NCI-H146 treated with DMSO at 0.1 percent for 48 hours (cell line): ENCODE measurements around the gene FAM110D.

Experiments used
- DNase-seq: peaks from one replicate; lab custom pipeline; 2025; ENCODE audit not compliant: unreplicated experiment; lab: John Stamatoyannopoulos, UW

Gene FAM110D

DNA sequence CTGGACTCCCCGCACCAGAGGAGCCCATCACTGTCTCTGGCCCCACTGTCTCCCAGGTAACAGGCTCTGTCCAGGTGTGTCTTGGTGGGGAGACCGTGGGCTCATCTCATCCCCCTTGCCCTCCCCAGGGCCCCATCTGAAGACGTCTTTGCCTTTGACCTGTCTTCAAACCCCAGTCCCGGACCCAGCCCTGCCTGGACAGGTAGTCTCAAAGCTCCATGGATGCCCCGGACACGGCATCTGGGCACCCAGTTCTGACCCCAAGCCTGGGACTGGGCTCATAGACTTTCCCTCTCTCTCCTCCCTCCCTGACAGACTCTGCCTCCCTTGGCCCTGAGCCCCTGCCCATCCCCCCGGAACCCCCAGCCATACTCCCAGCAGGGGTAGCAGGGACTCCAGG, 25.2 kb downstream of the FAM110D start:
- DNase-seq = no peak

DNA sequence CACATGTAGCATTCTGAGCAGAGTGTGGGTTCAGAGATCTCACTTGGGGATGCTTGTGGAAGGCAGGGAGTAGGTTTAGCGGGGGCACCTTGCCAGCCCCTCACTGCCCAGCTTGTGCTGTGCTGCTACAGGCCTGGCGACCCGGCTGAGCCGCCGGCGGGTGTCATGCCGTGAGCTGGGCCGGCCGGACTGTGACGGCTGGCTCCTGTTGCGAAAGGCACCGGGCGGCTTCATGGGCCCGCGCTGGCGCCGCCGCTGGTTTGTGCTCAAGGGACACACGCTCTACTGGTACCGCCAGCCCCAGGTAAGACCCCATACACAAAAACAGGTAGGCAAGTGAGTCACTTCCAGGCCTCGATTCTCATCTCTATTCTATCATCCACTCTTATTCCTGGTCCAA, 26.0 kb downstream of the FAM110D start:
- no peak for DNase-seq

- no peak for DNase-seq
These were observed 29.0 kb downstream of the FAM110D start for GRCh38 chr1:26187882-26188281.

DNA sequence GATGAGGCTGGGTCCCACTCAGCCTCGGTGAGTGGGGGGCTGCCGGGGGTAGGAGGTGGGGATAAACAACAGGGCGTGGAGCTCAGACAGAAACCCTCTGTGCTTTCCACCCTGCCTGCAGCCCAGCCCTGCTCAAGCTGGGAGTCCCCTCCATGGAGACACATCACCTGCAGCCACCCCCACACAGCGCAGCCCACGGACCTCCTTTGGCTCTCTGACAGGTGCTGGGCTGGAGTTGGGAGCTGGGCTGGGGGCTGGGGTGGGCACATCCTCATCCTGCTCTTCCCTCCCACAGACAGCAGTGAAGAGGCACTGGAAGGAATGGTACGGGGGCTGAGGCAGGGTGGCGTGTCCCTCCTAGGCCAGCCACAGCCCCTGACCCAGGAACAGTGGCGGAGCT, 29.6 kb downstream of the FAM110D start:
- no peak for DNase-seq

GRCh38 chr1:26189331-26189730, 30.5 kb downstream of the FAM110D start:
- no peak for DNase-seq

DNA sequence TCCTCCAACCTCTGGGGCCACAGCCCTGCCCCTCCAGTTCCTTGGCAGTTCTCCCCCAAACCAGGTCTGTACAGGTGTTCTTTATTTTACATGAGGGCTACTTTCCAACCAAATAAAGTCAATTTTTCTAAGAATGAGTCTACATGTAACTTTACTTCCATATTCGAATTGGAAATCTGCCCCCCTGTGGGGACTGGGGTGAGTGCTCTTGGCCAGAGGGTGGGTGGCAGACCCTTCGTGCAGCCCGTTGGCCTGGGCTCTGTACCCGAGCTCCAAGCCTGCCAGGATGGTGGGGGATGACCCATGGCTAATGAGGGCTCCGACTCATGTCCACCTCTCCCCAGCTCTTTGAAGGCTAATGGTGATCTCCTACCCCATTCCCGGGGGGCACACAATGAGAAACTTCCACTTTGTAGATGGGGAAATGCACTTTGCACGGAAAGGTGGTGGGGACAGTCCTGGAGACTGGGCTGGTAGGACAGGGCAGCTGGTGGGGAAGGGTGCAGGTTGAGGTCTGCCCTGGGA, 30.9 kb downstream of the FAM110D start:
- DNase-seq = no peak

GRCh38 chr1:26190373-26190987, 31.6 kb downstream of the FAM110D start, which contains the start of gene CATSPER4:
Gene CATSPER4 (plus strand): TSS chr1:26190602. CDS start chr1:26190628, 26 bp downstream.
- DNase-seq = no peak

- DNase-seq = no peak
These were observed 32.9 kb downstream of the FAM110D start for GRCh38 chr1:26191739-26192138.

- DNase-seq = no peak
These were observed 36.9 kb downstream of the FAM110D start for GRCh38 chr1:26195805-26196204.

GRCh38 chr1:26197301-26197700, 38.4 kb downstream of the FAM110D start:
- DNase-seq = no peak

- DNase-seq = no peak
These were observed 38.9 kb downstream of the FAM110D start for GRCh38 chr1:26197813-26198212.

DNA sequence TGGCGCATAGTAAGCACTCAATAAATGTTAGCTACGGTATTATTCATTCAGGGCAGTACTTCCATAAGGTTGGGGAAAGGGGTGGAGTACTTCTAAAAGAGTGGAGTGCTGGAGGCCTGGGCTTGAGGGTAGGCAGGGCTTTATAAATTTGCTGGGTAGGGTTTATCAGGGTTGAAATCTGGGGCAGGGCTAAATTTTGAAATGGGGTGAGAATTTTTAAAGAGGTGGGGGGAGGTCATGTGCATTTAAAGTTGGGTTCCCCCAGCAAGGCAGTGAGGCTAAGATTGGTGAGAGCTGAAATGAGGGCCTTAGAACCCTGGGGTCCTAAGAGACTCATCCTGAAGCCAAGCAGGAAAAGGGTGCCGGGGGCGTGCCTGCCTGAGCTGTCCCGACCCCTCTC, 41.5 kb downstream of the FAM110D start:
- DNase-seq = no peak

- DNase-seq = no peak
These were observed 44.9 kb downstream of the FAM110D start for GRCh38 chr1:26203642-26204318.

- no peak for DNase-seq
These were observed 51.4 kb downstream of the FAM110D start for GRCh38 chr1:26210147-26210870.

DNA sequence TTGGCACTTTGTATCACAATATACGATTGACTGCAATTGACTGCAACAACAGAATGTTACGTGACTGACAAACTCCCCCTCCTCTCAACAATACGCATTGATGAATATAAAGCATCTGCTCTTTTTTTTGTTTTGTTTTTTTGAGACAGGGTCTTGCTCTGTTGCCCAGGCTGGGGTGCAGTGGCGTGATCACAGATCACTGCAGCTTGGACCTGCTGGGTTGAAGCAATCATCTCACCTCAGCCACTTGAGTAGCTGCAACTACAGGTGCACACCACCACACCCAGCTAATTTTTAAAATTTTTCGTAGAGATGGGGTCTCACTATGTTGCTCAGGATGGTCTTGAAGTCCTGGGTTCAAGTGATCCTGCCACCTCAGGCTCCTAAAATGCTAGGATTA, 53.8 kb downstream of the FAM110D start:
- DNase-seq = no peak

- no peak for DNase-seq
These were observed 54.5 kb downstream of the FAM110D start for GRCh38 chr1:26213335-26213905.
